GM13976 (cell line): Measurements from ENCODE around the gene EREG.

Source experiments
- DNase-seq: peaks from one replicate; pipeline ENCODE4 v3.0.0; 2012; ENCODE audit warnings: low spot score
- CTCF ChIP-seq: IDR thresholded peaks from 2 replicates; pipeline ENCODE4 v1.5.1; 2012; ENCODE audit warnings: borderline replicate concordance, mild to moderate bottlenecking; ENCODE audit not compliant: insufficient read depth; ENCODE audit errors: extremely low read depth, missing control alignments, control extremely low read depth
- in situ Hi-C: fragments of 300-500 bp; cut with MboI; formaldehyde crosslinking; loops from one replicate; pipeline ENCODE4 v1.12.0; 2022; ENCODE audit warnings: low sequenced_read_pairs, mixed read lengths, inconsistent platforms; ENCODE audit not compliant: unreplicated experiment

The EREG gene

GRCh38 chr4:74328501-74328900 lies 36.4 kb upstream of the EREG start:
- no peak for DNase-seq
- TF ChIP-seq CTCF, result no peak

DNA sequence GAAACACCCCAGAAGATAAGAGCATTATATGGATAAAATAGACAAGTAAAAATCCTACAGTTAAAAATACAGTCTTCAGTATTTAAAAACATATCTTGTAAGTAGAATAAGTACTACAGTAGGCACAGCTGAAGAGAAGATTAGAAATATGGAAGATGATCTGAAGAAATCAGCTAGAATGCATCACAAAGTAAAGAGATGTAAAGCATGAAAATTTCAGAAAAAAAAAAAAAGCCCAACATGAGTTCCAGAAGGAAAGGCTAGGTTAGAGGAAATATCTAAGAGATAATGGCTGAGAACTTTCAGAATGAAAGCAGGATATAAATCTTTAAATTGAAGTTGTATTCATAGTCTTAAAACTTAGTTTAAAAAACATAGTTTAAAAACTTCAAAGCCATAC lies 35.6 kb upstream of the EREG start:
- TF ChIP-seq CTCF, result no peak
- no peak for DNase-seq
- in situ Hi-C loops, result no loop called here

More at GRCh38 chr4:74328501-74328900, 36.4 kb upstream of the EREG start:
- in situ Hi-C loops, result no loop called here

GRCh38 chr4:74330295-74330750 lies 34.6 kb upstream of the EREG start:
- in situ Hi-C loops, result no loop called here
- no peak for TF ChIP-seq CTCF
- no peak for DNase-seq

DNA sequence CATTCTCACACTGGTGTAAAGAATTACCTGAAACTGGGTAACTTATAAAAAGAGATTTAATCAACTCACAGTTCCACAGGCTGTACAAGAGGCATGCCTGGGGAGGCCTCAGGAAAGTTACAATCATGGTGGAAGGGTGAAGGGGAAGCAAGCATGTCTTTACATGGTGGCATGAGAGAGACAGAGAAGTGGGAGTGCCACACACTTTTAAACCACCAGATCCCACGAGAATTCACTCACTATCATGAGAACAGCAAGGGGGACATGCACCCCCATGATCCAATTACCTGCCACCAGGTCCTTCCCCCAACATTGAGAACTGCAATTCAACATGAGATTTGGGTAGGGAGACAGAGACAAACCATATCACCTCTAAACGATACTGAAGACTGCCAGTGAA lies 33.7 kb upstream of the EREG start:
- in situ Hi-C loops, result no loop called here
- no peak for TF ChIP-seq CTCF
- no peak for DNase-seq

- in situ Hi-C loops, result no loop called here
- DNase-seq, result no peak
- TF ChIP-seq CTCF, result no peak
Observed at GRCh38 chr4:74331944-74332343, 33.0 kb upstream of the EREG start.

DNA sequence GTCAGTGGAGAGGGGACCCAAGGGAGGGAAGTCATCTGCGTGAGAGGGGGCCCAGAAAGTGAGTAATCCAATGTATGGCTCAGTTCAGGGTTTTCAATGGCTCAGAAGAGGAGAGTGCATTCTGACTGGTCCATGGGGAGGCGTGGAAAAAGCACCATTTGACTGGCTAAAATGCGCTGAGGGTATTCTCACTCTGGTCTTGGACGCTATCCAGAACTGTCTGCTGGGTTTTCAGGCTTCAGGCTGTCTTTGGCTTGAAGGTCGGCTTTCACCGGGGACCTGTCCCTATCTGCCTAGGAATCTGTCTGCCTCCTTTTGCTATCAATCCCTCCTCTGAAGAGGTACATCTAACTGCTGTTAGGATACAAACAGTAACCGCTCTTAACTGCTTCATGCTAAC lies 30.3 kb upstream of the EREG start:
- DNase-seq, result no peak
- in situ Hi-C loops, result no loop called here
- TF ChIP-seq CTCF, result no peak

GRCh38 chr4:74335341-74336021 lies 29.5 kb upstream of the EREG start:
- DNase-seq, result peak; percentile 7
- in situ Hi-C loops, result no loop called here
- no peak for TF ChIP-seq CTCF
